Loucy (cell line): ENCODE measurements around the gene RTRAF.

Experiments
- EZH2phosphoT487 ChIP-seq: fragments of 200-600 bp; IDR thresholded peaks from 2 replicates; pipeline ENCODE4 v1.6.1; 2018; ENCODE audit warnings: antibody characterized with exemption, mild to moderate bottlenecking, moderate library complexity, borderline replicate concordance
- TF ChIP-seq, protein P1 (sequence below): fragments of 200-600 bp; sonication (generic); conservative IDR thresholded peaks from 2 replicates; pipeline ENCODE4 v1.5.1; 2014; ENCODE audit warnings: mild to moderate bottlenecking, antibody characterized with exemption, low read length

DNA sequence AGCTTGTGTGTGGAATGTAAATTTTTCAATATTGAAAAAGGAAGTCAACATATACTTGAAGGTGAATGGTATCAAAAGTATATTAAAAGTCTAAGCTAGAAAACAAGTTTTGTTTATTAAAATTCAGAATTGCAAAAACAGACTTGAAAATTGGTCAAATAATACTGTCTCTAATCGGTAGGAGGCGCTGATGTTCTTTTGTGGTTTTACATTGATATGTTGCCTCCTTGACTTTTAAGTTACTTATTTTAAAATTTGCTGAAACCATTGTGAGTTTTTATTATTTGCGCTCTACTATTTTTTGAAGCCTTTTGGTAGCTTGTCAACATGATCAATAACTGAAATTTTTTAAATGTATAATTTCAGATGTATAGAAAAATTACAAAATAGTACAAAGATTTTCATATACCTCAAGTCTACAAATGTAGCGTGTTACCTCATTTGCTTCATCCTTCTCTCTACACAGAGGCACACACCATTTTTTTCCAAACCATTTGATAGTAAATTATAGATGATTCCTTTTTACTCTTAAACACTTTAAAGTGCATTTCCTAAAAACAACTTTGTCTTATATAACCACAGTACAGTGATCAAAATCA, 6.9 kb downstream of the RTRAF start:
- no peak for TF ChIP-seq EZH2phosphoT487
- TF ChIP-seq, protein P1, sequence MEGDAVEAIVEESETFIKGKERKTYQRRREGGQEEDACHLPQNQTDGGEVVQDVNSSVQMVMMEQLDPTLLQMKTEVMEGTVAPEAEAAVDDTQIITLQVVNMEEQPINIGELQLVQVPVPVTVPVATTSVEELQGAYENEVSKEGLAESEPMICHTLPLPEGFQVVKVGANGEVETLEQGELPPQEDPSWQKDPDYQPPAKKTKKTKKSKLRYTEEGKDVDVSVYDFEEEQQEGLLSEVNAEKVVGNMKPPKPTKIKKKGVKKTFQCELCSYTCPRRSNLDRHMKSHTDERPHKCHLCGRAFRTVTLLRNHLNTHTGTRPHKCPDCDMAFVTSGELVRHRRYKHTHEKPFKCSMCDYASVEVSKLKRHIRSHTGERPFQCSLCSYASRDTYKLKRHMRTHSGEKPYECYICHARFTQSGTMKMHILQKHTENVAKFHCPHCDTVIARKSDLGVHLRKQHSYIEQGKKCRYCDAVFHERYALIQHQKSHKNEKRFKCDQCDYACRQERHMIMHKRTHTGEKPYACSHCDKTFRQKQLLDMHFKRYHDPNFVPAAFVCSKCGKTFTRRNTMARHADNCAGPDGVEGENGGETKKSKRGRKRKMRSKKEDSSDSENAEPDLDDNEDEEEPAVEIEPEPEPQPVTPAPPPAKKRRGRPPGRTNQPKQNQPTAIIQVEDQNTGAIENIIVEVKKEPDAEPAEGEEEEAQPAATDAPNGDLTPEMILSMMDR: peak; percentile 87
